GM10266 (cell line): ENCODE data around the gene PARK7.

Experiments used
- DNase-seq: peaks from one replicate; pipeline ENCODE4 v3.0.0; 2012; ENCODE audit errors: extremely low spot score
- TF ChIP-seq, protein P1 (sequence below): IDR thresholded peaks from 2 replicates; pipeline ENCODE4 v1.5.1; 2012; ENCODE audit warnings: mild to moderate bottlenecking, low read depth; ENCODE audit not compliant: control insufficient read depth, insufficient read depth; ENCODE audit errors: missing control alignments

Gene PARK7

DNA sequence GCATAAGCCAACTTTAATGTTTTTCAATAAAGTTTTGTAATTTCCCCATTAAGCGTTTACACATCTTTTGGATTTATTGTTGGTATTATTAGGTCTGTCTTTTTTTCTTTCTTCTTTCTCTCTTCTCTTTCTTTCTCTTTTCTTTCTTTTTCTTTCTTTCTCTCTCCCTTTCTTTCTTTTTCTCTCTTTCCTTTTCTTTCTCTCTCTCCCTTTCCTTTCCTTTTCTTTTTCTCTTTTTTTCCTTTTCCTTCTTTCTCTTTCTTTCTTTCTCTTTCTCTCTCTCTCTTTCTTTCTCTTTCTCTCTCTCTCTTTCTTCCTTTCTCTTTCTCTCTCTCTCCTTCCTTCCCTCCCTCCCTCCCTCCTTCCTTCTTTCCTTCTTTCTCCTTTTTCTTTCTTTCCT, 33.3 kb downstream of the PARK7 start:
- TF ChIP-seq, protein P1, sequence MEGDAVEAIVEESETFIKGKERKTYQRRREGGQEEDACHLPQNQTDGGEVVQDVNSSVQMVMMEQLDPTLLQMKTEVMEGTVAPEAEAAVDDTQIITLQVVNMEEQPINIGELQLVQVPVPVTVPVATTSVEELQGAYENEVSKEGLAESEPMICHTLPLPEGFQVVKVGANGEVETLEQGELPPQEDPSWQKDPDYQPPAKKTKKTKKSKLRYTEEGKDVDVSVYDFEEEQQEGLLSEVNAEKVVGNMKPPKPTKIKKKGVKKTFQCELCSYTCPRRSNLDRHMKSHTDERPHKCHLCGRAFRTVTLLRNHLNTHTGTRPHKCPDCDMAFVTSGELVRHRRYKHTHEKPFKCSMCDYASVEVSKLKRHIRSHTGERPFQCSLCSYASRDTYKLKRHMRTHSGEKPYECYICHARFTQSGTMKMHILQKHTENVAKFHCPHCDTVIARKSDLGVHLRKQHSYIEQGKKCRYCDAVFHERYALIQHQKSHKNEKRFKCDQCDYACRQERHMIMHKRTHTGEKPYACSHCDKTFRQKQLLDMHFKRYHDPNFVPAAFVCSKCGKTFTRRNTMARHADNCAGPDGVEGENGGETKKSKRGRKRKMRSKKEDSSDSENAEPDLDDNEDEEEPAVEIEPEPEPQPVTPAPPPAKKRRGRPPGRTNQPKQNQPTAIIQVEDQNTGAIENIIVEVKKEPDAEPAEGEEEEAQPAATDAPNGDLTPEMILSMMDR: no peak
- DNase-seq: no peak

DNA sequence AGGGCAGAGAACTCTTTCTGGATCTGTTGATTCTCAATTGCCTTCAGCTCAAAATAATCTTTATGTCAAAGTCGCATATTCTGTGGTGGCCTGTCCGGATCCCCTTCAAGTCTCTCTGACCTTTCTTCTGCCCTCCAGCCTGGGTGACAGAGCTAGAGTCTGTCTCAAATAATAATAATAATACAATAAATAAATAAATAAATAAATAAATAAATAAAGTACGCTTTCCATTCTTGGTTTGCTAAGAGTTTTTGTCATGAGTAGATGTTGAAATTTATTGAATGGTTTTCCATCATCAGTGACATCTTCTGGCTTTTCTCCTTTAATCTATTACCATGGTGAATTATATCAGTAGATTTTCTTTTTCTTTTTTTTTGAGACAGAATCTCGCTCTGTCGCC, 33.9 kb downstream of the PARK7 start:
- DNase-seq: no peak
- TF ChIP-seq, protein P1: no peak

DNA sequence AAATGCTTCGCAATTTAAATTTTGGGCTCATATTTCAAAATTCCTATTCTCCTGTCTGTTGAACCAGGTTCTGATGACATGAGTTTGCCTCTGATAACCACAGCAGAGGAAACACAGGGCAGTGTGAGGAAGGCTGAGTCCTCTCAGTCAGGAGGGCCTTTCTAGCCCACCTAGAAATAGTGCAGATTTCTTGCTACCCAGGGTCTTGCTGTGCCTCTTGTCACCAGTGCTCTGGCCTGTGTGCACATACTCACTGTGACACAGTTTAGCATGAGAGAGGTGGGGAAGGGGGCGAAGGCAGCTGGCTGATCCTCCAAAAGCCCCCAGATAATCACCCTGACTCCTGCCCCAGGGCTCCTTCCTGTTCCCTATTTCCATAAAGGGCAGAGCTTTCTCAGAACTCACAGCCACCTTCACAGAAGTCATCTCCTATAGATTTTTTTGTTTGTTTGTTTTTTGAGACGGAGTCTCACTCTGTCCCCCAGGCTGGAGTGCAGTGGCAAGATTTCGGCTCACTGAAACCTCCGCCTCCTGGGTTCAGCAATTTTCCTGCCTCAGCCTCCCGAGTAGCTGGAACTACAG, 40.9 kb downstream of the PARK7 start:
- TF ChIP-seq, protein P1: no peak
- no peak for DNase-seq

DNA sequence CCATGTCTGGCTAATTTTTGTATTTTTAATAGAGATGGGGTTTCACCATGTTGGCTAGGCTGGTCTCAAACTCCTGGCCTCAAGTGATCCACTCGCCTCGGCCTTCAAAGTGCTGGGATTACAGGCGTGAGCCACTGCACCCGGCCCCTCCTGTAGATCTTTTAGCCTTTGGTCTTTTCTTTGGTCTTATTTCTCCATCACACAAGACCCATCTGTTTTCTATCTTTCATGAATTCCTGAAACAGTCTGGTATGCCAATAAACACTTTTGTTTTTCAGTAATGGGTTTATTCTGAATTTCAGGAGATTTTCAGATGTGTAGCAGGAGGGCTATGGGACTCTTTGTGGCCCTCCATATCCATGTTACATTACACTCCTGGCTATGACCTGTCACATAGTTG, 41.4 kb downstream of the PARK7 start:
- TF ChIP-seq, protein P1: no peak
- DNase-seq: no peak

DNA sequence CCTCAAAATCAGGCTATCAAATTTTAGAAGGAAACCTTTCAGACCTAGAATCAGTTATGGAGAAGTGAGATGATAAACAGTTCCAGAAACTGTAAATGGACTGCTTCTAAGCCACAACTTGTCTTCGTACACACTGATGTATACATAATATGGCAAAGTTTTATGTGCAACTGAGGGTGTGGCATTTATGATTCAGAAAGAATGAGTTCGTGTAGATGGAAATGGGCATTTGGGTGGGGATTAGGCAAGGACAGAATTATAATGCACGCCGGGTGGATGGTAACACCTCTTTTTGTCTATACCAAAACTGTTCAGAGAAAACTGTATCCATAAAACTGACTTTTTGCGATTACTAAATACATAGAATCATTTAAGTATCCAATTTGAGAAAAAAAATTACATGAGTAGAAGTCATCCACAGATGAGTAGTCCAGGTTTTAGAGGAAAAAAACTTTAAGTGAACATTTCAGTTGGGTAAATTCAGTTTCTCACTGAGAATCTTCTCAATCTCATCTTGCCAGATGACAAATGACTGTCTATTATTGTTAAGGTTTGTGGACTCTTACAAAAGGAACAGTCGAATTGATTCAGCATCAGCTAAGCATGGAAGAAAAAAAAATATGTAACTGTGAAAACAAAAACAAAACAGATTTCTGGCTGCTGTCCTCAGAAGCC, 42.1 kb downstream of the PARK7 start:
- no peak for DNase-seq
- TF ChIP-seq, protein P1: no peak

DNA sequence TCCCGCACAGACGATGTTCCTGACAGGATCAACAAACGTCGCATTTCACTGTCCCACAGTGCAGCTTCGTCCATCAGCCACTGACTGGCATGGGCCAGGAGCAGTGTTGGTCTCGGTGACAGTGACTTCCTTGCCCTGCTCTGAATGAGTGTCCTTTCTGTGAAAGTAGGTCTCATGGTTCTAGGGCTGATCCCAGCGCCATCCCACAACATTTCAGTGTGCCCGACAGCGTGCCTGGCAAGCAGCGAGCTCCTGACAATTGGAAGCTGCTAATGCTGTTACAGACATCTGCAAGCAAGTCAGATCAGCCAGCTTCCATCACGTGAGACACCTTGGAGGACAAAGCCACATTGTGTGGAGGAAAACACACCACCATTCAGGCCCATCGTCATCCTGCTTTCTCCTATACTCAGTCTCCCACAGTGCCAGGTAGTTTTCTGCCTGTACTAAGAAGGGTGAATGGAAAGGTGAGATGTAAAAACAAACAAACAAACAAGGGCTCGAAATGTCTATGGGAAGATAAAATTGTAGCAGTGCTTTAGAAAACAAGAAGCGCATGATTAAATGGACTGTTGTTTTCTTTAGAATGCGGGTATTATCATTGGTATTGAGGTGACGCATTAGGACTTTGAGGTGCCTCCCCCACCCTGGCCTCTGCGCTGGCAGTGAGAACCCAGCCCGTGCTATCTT, 42.7 kb downstream of the PARK7 start:
- TF ChIP-seq, protein P1: no peak
- no peak for DNase-seq
